CD8-positive, alpha-beta memory T cell (primary cell): ENCODE measurements around the gene CCDC6. TPM values are rescaled to one million over a fixed set of nuclear protein-coding genes. Genes with fewer than 3 reads are reported as not detected.
"Not testable (repeated sequence)": the region's sequence is repeated elsewhere in the genome, so short reads cannot be mapped to it uniquely, and the experiment has no call there.

ENCODE experiments used
- CTCF ChIA-PET: fragments of 350-600 bp; sonication (Branson Sonifier 250); formaldehyde crosslinking; loops from one replicate; lab custom pipeline; 2021; ENCODE audit warnings: antibody characterized with exemption; lab: Charles Lee
- POLR2A ChIA-PET: fragments of 350-600 bp; sonication (Branson Sonifier 250); formaldehyde crosslinking; loops from one replicate; lab custom pipeline; 2021; ENCODE audit warnings: antibody characterized with exemption; lab: Charles Lee
- DNase-seq, 5 donors: peaks; one replicate each; pipeline versions ENCODE4 v3.0.0 to v3.0.0-alpha.2; 2020 to 2022; ENCODE audit warnings: mixed read lengths in 1 of 5
- H3K27ac ChIP-seq: one replicate; pipeline ENCODE4 v1.7.0; 2013; ENCODE audit warnings: low read depth, mild to moderate bottlenecking, low read length, moderate library complexity
- H3K27me3 ChIP-seq: 2 replicates; pipeline ENCODE4 v1.7.0; 2013; ENCODE audit warnings: low read length, mild to moderate bottlenecking; ENCODE audit not compliant: insufficient read depth, poor library complexity, severe bottlenecking
- H3K36me3 ChIP-seq: 2 replicates; pipeline ENCODE4 v1.7.0; 2013; ENCODE audit warnings: mild to moderate bottlenecking, low read length, moderate library complexity; ENCODE audit not compliant: insufficient read depth
- H3K4me1 ChIP-seq: 2 replicates; pipeline ENCODE4 v1.7.0; 2013; ENCODE audit warnings: mild to moderate bottlenecking, low read length, moderate library complexity; ENCODE audit not compliant: insufficient read depth
- H3K4me3 ChIP-seq: 2 replicates; pipeline ENCODE4 v1.7.0; 2013; ENCODE audit warnings: mild to moderate bottlenecking, low read length
- H3K9me3 ChIP-seq: 2 replicates; pipeline ENCODE4 v1.7.0; 2013; ENCODE audit warnings: mild to moderate bottlenecking, low read length
- H3K27ac Mint-ChIP-seq, 8 donors: one replicate each; pipeline ENCODE4 v1.8.0; 2020 to 2021; ENCODE audit warnings: mixed read lengths in 8 of 8, mild to moderate bottlenecking in 6 of 8, inconsistent platforms in 3 of 8, moderate library complexity in 3 of 8
- H3K27me3 Mint-ChIP-seq, 2 donors: one replicate each; pipeline ENCODE4 v1.8.0; 2020 to 2021; ENCODE audit warnings: mixed read lengths in 2 of 2, mild to moderate bottlenecking in 1 of 2, moderate library complexity in 1 of 2
- H3K36me3 Mint-ChIP-seq, 3 donors: one replicate each; pipeline ENCODE4 v1.8.0; 2020 to 2021; ENCODE audit warnings: mixed read lengths in 3 of 3, inconsistent platforms in 1 of 3, mild to moderate bottlenecking in 1 of 3
- H3K4me1 Mint-ChIP-seq, 3 donors: one replicate each; pipeline ENCODE4 v1.8.0; 2020 to 2021; ENCODE audit warnings: mixed read lengths in 3 of 3, inconsistent platforms in 1 of 3, mild to moderate bottlenecking in 1 of 3
- H3K4me3 Mint-ChIP-seq, 7 donors: one replicate each; pipeline ENCODE4 v1.8.0; 2020 to 2021; ENCODE audit warnings: mixed read lengths in 7 of 7, mild to moderate bottlenecking in 6 of 7, moderate library complexity in 4 of 7, inconsistent platforms in 2 of 7
- H3K9me3 Mint-ChIP-seq, 5 donors: one replicate each; pipeline ENCODE4 v1.8.0; 2020 to 2022; ENCODE audit warnings: mixed read lengths in 5 of 5, mild to moderate bottlenecking in 3 of 5, moderate library complexity in 2 of 5, inconsistent platforms in 1 of 5
- polyA plus RNA-seq: library from polyadenylated mRNA; unstranded; fragments of 300-500 nt; fragmentation: Illumina TruSeq; gene quantifications from one replicate; pipeline ENCODE4 v1.2.3, GENCODE V29; 2021
- total RNA-seq, 2 experiments: library from RNA; stranded (reverse); gene quantifications; one replicate each; pipeline ENCODE4 v1.2.3, GENCODE V29; 2021

CCDC6 gene
- total and polyA plus RNA-seq, 3 experiments from 2014 or later, result 4.9 to 53.0 (median 52.0) TPM

GRCh38 chr10:59887006-59887405 is 19.4 kb downstream of the CCDC6 start:
- Mint-ChIP-seq H3K9me3 (no peaks in the 10 kb centered on the region), H3K27ac (peak overlapping the region in 3 of 8 donors; percentile 40 to 52 (median 51)), H3K36me3 (peaks cover 0 to 13% (median 4%) of the 10 kb centered on the region in 3 donors), H3K4me3 (peak overlapping the region in 6 of 7 donors; percentile 1 to 57 (median 37)), H3K27me3 (peaks cover 0 to 1% of the 10 kb centered on the region in 2 donors), H3K4me1 (peaks cover 72 to 84% (median 81%) of the 10 kb centered on the region in 3 donors)
- Histone ChIP-seq H3K27ac (no peak overlapping the region), H3K36me3 (no peaks in the 10 kb centered on the region), H3K9me3 (no peaks in the 10 kb centered on the region), H3K4me1 (peaks cover 54% of the 10 kb centered on the region), H3K4me3 (no peak overlapping the region), H3K27me3 (no peaks in the 10 kb centered on the region)
- DNase-seq, result no peak
- CTCF ChIA-PET, result no interaction called here
- POLR2A ChIA-PET, result no interaction called here

- H3K4me1 ChIP-seq, result peaks cover 60% of the 10 kb centered on the region
- DNase-seq, result no peak
- CTCF ChIA-PET, result no interaction called here
Measured at GRCh38 chr10:59885430-59886134, 20.8 kb downstream of the CCDC6 start.

GRCh38 chr10:59884893-59885292 is 21.5 kb downstream of the CCDC6 start:
- DNase-seq, H3K4me3 ChIP-seq, H3K27me3 ChIP-seq, H3K36me3 Mint-ChIP-seq, H3K9me3 Mint-ChIP-seq, POLR2A ChIA-PET, H3K9me3 ChIP-seq, H3K27me3 Mint-ChIP-seq, CTCF ChIA-PET, H3K36me3 ChIP-seq, H3K27ac ChIP-seq: not testable (repeated sequence)
- peaks cover 67% of the 10 kb centered on the region for H3K4me1 ChIP-seq
- peak overlapping the region in 1 of 7 donors; percentile 25 for H3K4me3 Mint-ChIP-seq
- peaks cover 76 to 87% (median 87%) of the 10 kb centered on the region in 3 donors for H3K4me1 Mint-ChIP-seq
- peak overlapping the region in 1 of 8 donors; percentile 44 for H3K27ac Mint-ChIP-seq

More at GRCh38 chr10:59885430-59886134, 20.8 kb downstream of the CCDC6 start:
- Histone ChIP-seq H3K36me3 (no peaks in the 10 kb centered on the region), H3K9me3 (no peaks in the 10 kb centered on the region), H3K27me3 (no peaks in the 10 kb centered on the region), H3K4me3 (no peak overlapping the region), H3K27ac (no peak overlapping the region)
- POLR2A ChIA-PET, result no interaction called here
- Mint-ChIP-seq H3K36me3 (peaks cover 0 to 13% (median 4%) of the 10 kb centered on the region in 3 donors), H3K27ac (peak overlapping the region in 3 of 8 donors; percentile 13 to 34 (median 31)), H3K27me3 (peaks cover 0 to 1% of the 10 kb centered on the region in 2 donors), H3K4me1 (peaks cover 75 to 86% (median 85%) of the 10 kb centered on the region in 3 donors), H3K9me3 (no peaks in the 10 kb centered on the region), H3K4me3 (peak overlapping the region in 5 of 7 donors; percentile 2 to 38 (median 21))

- CTCF ChIA-PET, result no interaction called here
- Histone ChIP-seq H3K4me3 (no peak overlapping the region), H3K9me3 (no peaks in the 10 kb centered on the region), H3K36me3 (no peaks in the 10 kb centered on the region), H3K4me1 (peaks cover 55% of the 10 kb centered on the region), H3K27ac (no peak overlapping the region), H3K27me3 (no peaks in the 10 kb centered on the region)
- no peak for DNase-seq
- peaks cover 75 to 86% (median 85%) of the 10 kb centered on the region in 3 donors for H3K4me1 Mint-ChIP-seq
- peaks cover 0 to 1% of the 10 kb centered on the region in 2 donors for H3K27me3 Mint-ChIP-seq
- no peaks in the 10 kb centered on the region for H3K36me3 Mint-ChIP-seq
- POLR2A ChIA-PET, result no interaction called here
- no peaks in the 10 kb centered on the region for H3K9me3 Mint-ChIP-seq
- peak overlapping the region in 1 of 7 donors; percentile 56 for H3K4me3 Mint-ChIP-seq
- H3K27ac Mint-ChIP-seq, result peak overlapping the region in 4 of 8 donors; percentile 27 to 64 (median 55)
Measured at GRCh38 chr10:59881640-59882039, 24.7 kb downstream of the CCDC6 start.

- no peaks in the 10 kb centered on the region for H3K27me3 ChIP-seq
- H3K4me3 Mint-ChIP-seq, result peak overlapping the region; percentile 0 to 64 (median 25)
- peaks cover 69 to 82% (median 81%) of the 10 kb centered on the region in 3 donors for H3K4me1 Mint-ChIP-seq
- DNase-seq, result peak in 3 of 5 donors; percentile 23 to 39 (median 25)
- H3K4me3 ChIP-seq, result no peak overlapping the region
- no peak overlapping the region for H3K27ac ChIP-seq
- POLR2A ChIA-PET, result no interaction called here
- peak overlapping the region; percentile 0 to 64 (median 40) for H3K27ac Mint-ChIP-seq
- H3K36me3 Mint-ChIP-seq, result no peaks in the 10 kb centered on the region
- no peaks in the 10 kb centered on the region for H3K9me3 Mint-ChIP-seq
- H3K27me3 Mint-ChIP-seq, result peaks cover 0 to 1% of the 10 kb centered on the region in 2 donors
- CTCF ChIA-PET, result no interaction called here
- H3K9me3 ChIP-seq, result no peaks in the 10 kb centered on the region
- H3K36me3 ChIP-seq, result no peaks in the 10 kb centered on the region
- H3K4me1 ChIP-seq, result peaks cover 49% of the 10 kb centered on the region
Measured at GRCh38 chr10:59880971-59881510, 25.3 kb downstream of the CCDC6 start.

GRCh38 chr10:59880019-59880717 is 26.2 kb downstream of the CCDC6 start:
- H3K27ac ChIP-seq, result no peak overlapping the region
- ChIA-PET CTCF (interaction anchor here (0.6 kb wide), 1 partner anchor 255 kb away, joined by 3 read pairs; no protein-coding TSS in a partner anchor), POLR2A (no interaction called here)
- H3K4me3 ChIP-seq, result peak overlapping the region; percentile 17
- no peaks in the 10 kb centered on the region for H3K27me3 ChIP-seq
- Mint-ChIP-seq H3K27ac (peak overlapping the region in 3 of 8 donors; percentile 12 to 64 (median 13)), H3K4me1 (peaks cover 65 to 80% (median 78%) of the 10 kb centered on the region in 3 donors), H3K36me3 (no peaks in the 10 kb centered on the region), H3K27me3 (peaks cover 0 to 1% of the 10 kb centered on the region in 2 donors), H3K9me3 (no peaks in the 10 kb centered on the region), H3K4me3 (peak overlapping the region in 5 of 7 donors; percentile 19 to 74 (median 47))
- no peaks in the 10 kb centered on the region for H3K9me3 ChIP-seq
- no peaks in the 10 kb centered on the region for H3K36me3 ChIP-seq
- peaks cover 41% of the 10 kb centered on the region for H3K4me1 ChIP-seq
- no peak for DNase-seq

- Mint-ChIP-seq H3K4me1 (peaks cover 67 to 80% (median 79%) of the 10 kb centered on the region in 3 donors), H3K36me3 (no peaks in the 10 kb centered on the region), H3K9me3 (no peaks in the 10 kb centered on the region), H3K4me3 (peak overlapping the region in 6 of 7 donors; percentile 1 to 47 (median 12)), H3K27me3 (peaks cover 0 to 1% of the 10 kb centered on the region in 2 donors), H3K27ac (peak overlapping the region in 6 of 8 donors; percentile 0 to 61 (median 12))
- H3K4me1 ChIP-seq, result peaks cover 37% of the 10 kb centered on the region
- H3K27me3 ChIP-seq, result no peaks in the 10 kb centered on the region
- DNase-seq, result no peak
- no peaks in the 10 kb centered on the region for H3K36me3 ChIP-seq
- ChIA-PET CTCF (interaction anchor here (0.6 kb wide), 1 partner anchor 254 kb away, joined by 3 read pairs; no protein-coding TSS in a partner anchor), POLR2A (no interaction called here)
- H3K9me3 ChIP-seq, result no peaks in the 10 kb centered on the region
- no peak overlapping the region for H3K4me3 ChIP-seq
- no peak overlapping the region for H3K27ac ChIP-seq
Measured at GRCh38 chr10:59879363-59879913, 26.9 kb downstream of the CCDC6 start.
